ENCODE measurements around the gene MRRF.

DNA sequence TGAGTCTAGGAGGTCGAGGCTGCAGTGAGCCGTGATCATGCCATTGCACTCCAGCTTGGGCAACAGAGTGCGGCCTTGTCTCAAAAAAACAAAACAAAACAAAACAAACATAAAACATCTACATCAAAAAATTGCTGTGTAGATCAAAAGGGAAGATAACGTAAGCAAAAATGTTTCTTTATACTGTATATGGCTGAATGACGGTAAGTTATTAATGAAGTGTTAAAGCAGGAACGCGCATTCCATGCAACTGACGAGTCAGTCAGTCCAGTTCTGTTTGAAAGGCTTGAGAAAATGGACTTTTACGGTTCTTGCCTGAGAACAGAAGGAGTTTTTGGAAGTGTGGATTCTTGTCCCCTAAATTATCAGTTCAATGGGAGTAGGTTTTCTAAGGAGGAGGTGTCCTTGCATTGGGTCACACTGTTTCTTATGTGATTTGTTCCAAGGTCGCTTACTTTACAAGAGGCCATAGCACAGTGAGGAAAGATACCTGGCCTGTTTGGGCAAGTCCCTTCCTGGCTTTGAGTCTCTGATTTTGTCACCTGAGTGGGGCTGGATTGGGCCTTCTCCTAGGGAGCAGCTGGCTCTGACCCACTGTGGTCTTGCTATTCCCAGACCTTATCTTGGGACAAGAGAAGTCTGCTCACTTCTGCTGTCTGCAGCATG, 99.6 kb downstream of the MRRF start:
- no peak for TF ChIP-seq EZH2 (IDR thresholded peaks at IDR 0.05; ENCODE audit: low read length)
- TF ChIP-seq, protein P1, sequence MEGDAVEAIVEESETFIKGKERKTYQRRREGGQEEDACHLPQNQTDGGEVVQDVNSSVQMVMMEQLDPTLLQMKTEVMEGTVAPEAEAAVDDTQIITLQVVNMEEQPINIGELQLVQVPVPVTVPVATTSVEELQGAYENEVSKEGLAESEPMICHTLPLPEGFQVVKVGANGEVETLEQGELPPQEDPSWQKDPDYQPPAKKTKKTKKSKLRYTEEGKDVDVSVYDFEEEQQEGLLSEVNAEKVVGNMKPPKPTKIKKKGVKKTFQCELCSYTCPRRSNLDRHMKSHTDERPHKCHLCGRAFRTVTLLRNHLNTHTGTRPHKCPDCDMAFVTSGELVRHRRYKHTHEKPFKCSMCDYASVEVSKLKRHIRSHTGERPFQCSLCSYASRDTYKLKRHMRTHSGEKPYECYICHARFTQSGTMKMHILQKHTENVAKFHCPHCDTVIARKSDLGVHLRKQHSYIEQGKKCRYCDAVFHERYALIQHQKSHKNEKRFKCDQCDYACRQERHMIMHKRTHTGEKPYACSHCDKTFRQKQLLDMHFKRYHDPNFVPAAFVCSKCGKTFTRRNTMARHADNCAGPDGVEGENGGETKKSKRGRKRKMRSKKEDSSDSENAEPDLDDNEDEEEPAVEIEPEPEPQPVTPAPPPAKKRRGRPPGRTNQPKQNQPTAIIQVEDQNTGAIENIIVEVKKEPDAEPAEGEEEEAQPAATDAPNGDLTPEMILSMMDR (optimal IDR thresholded peaks at IDR 0.05 in 1 of 3, IDR thresholded peaks at IDR 0.05 in 1 of 3, conservative IDR thresholded peaks at IDR 0.05 in 1 of 3; ENCODE audit: extremely low read depth in 1 of 3, insufficient read depth in 2 of 3, low read length in 3 of 3), result no peak

All from keratinocyte (primary cell).